ENCODE results near the gene MSGN1. TPM values are rescaled to one million over a fixed set of nuclear protein-coding genes. Genes with fewer than 3 reads are reported as not detected.

MSGN1 gene, protein sequence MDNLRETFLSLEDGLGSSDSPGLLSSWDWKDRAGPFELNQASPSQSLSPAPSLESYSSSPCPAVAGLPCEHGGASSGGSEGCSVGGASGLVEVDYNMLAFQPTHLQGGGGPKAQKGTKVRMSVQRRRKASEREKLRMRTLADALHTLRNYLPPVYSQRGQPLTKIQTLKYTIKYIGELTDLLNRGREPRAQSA
- total RNA-seq, result not detected in 2 replicates

DNA sequence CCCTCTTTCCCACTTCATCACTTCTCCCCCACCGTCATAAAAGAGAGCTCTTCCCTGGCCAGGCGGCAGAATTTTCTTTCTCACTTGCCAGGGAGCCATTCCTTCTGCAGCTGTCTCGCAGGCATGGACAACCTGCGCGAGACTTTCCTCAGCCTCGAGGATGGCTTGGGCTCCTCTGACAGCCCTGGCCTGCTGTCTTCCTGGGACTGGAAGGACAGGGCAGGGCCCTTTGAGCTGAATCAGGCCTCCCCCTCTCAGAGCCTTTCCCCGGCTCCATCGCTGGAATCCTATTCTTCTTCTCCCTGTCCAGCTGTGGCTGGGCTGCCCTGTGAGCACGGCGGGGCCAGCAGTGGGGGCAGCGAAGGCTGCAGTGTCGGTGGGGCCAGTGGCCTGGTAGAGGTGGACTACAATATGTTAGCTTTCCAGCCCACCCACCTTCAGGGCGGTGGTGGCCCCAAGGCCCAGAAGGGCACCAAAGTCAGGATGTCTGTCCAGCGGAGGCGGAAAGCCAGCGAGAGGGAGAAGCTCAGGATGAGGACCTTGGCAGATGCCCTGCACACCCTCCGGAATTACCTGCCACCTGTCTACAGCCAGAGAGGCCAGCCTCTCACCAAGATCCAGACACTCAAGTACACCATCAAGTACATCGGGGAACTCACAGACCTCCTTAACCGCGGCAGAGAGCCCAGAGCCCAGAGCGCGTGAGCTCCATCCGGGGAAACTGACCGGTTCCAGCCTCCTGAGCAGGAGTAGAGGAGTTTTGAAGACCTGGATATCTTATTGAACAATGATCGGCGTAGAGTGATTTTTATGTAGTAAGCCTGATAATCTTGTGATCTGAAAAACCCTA is at the start of gene MSGN1:
MSGN1 (plus strand) TSS at position 65 of the 850 bp plus-strand sequence; CDS start at position 124, 59 bp downstream.

Other genes starting within 250 kb of the MSGN1 start
- gene SMC6, start 62.6 kb upstream of the MSGN1 start, total RNA-seq, result 25.2 and 46.7 TPM in 2 replicates
- gene GEN1, start 62.3 kb upstream of the MSGN1 start, total RNA-seq, result 9.2 and 14.5 TPM in 2 replicates
- gene KCNS3, start 62.2 kb downstream of the MSGN1 start, total RNA-seq, result 5.0 and 5.5 TPM in 2 replicates